A549 (cell line): Measurements from ENCODE around the gene GPRIN1. TPM values are rescaled to one million over a fixed set of nuclear protein-coding genes. Genes with fewer than 3 reads are reported as not detected.

ENCODE experiments used
- ATAC-seq, 2 experiments: fragments of 200-7000 bp in 1 of 2; fragments of >200 bp in 1 of 2; cut with Nextera tagmentation in 1 of 2; cut with Tn5 transposase in 1 of 2; 3 replicates each; pipeline versions ENCODE4 v1.8.0 to v1.9.1; 2018 to 2020; ENCODE audit warnings: mild to moderate bottlenecking in 1 of 2, moderate library complexity in 1 of 2
- CTCF ChIA-PET: fragments of 300-600 bp; sonication (Branson Sonifier 250); formaldehyde crosslinking; extraction: SDS; loops from one replicate; lab custom pipeline; 2021; ENCODE audit warnings: antibody characterized with exemption, inconsistent platforms; lab: Yijun Ruan, JAX
- POLR2A ChIA-PET: fragments of 350-600 bp; formaldehyde crosslinking; extraction: SDS; loops from one replicate; lab custom pipeline; 2021; ENCODE audit warnings: antibody characterized with exemption, inconsistent platforms; lab: Yijun Ruan, JAX
- DNase-seq, 2 experiments: peaks; one replicate each; pipeline versions ENCODE4 v3.0.0 to v3.0.0-alpha.2; 2011 to 2016; ENCODE audit warnings: low read depth in 1 of 2, low spot score in 1 of 2
- FAIRE-seq: peaks from 2 replicates; lab custom pipeline; 2011; peaks lifted over from hg19 to GRCh38; lab: Jason Lieb, UNC
- H3K27ac ChIP-seq, 2 experiments: fragments of >200 bp; sonication (Bioruptor Twin); formaldehyde crosslinking; 3 replicates each; pipeline ENCODE4 v1.5.1; 2016 to 2017
- H3K4me1 ChIP-seq: fragments of >200 bp; sonication (Bioruptor Twin); formaldehyde crosslinking; 3 replicates; pipeline ENCODE4 v1.6.1; 2016
- H3K4me2 ChIP-seq: fragments of >200 bp; sonication (Bioruptor Twin); formaldehyde crosslinking; 3 replicates; pipeline ENCODE4 v1.6.1; 2016
- H3K4me3 ChIP-seq: fragments of >200 bp; sonication (Bioruptor Twin); formaldehyde crosslinking; 3 replicates; pipeline ENCODE4 v1.5.1; 2016
- H3K9me3 ChIP-seq: fragments of >200 bp; sonication (Bioruptor Twin); formaldehyde crosslinking; 3 replicates; pipeline ENCODE4 v1.6.1; 2016
- BHLHE40 ChIP-seq: IDR thresholded peaks from 2 replicates; pipeline ENCODE4 v1.6.1; 2012; ENCODE audit warnings: low read depth, low read length, inconsistent platforms
- CBX2 ChIP-seq: fragments of 200-600 bp; sonication (generic); IDR thresholded peaks from 2 replicates; pipeline ENCODE4 v1.6.1; 2016; ENCODE audit warnings: low read depth, mild to moderate bottlenecking, borderline replicate concordance
- CEBPB ChIP-seq, 2 experiments: fragments of >200 bp in 1 of 2; sonication (Bioruptor Twin) in 1 of 2; formaldehyde crosslinking in 1 of 2; IDR thresholded peaks; 2 replicates each; pipeline ENCODE4 v1.6.1; 2012 to 2016
- CHD4 ChIP-seq: fragments of 200-600 bp; sonication (generic); IDR thresholded peaks from 2 replicates; pipeline ENCODE4 v1.6.1; 2016; ENCODE audit warnings: antibody characterized with exemption, mild to moderate bottlenecking, borderline replicate concordance
- EP300 ChIP-seq, 2 experiments: fragments of >200 bp; sonication (Bioruptor Twin); formaldehyde crosslinking; IDR thresholded peaks; 2 replicates in 1 of 2; 3 replicates in 1 of 2; pipeline ENCODE4 v1.6.1; 2016 to 2017
- ESRRA ChIP-seq: fragments of 150-350 bp; IDR thresholded peaks from 2 replicates; pipeline ENCODE4 v1.6.1; 2014; ENCODE audit warnings: mild to moderate bottlenecking, low read length, borderline replicate concordance
- HDAC2 ChIP-seq: fragments of 200-600 bp; sonication (generic); IDR thresholded peaks from 2 replicates; pipeline ENCODE4 v1.6.1; 2016
- HEYL ChIP-seq: fragments of 250-450 bp; sonication (Bioruptor Pico); IDR thresholded peaks from 2 replicates; pipeline ENCODE4 v1.8.0; 2021; ENCODE audit warnings: mild to moderate bottlenecking, moderate library complexity
- HOXB5 ChIP-seq: fragments of 250-450 bp; sonication (Bioruptor Pico); IDR thresholded peaks from 2 replicates; pipeline ENCODE4 v1.5.0; 2020; ENCODE audit warnings: mild to moderate bottlenecking, moderate library complexity
- JUN ChIP-seq, 2 experiments: fragments of >200 bp; sonication (Bioruptor Twin); formaldehyde crosslinking; IDR thresholded peaks; 2 replicates in 1 of 2; 3 replicates in 1 of 2; pipeline ENCODE4 v1.6.1; 2016 to 2017
- KDM5A ChIP-seq: fragments of 200-600 bp; sonication (generic); IDR thresholded peaks from 2 replicates; pipeline ENCODE4 v1.6.1; 2016; ENCODE audit warnings: antibody characterized with exemption, mild to moderate bottlenecking
- MAZ ChIP-seq: fragments of 150-350 bp; IDR thresholded peaks from 2 replicates; pipeline ENCODE4 v1.6.1; 2014; ENCODE audit warnings: antibody characterized with exemption, low read depth, low read length, borderline replicate concordance
- POLR2A ChIP-seq: IDR thresholded peaks from 2 replicates; pipeline ENCODE4 v1.6.1; 2012; ENCODE audit warnings: mild to moderate bottlenecking, low read length
- RARB ChIP-seq: fragments of 250-450 bp; sonication (Bioruptor Pico); IDR thresholded peaks from 2 replicates; pipeline ENCODE4 v1.8.0; 2021; ENCODE audit warnings: mild to moderate bottlenecking, moderate library complexity
- RCOR1 ChIP-seq: fragments of 150-350 bp; IDR thresholded peaks from 2 replicates; pipeline ENCODE4 v1.6.1; 2014; ENCODE audit warnings: antibody characterized with exemption, low read length, low read depth
- RFX5 ChIP-seq: fragments of 450-650 bp; IDR thresholded peaks from 2 replicates; pipeline ENCODE4 v1.7.1; 2014; ENCODE audit warnings: antibody characterized with exemption, mild to moderate bottlenecking, moderate library complexity
- SREBF2 ChIP-seq: fragments of 450-650 bp; IDR thresholded peaks from 2 replicates; pipeline ENCODE4 v1.6.1; 2014; ENCODE audit warnings: mild to moderate bottlenecking, moderate library complexity
- TFCP2L1 ChIP-seq: fragments of 250-450 bp; sonication (Bioruptor Pico); IDR thresholded peaks from 2 replicates; pipeline ENCODE4 v1.5.0; 2021; ENCODE audit warnings: mild to moderate bottlenecking
- TP53 ChIP-seq: fragments of 250-450 bp; sonication (Bioruptor Pico); IDR thresholded peaks from 2 replicates; pipeline ENCODE4 v1.5.0; 2021; ENCODE audit warnings: mild to moderate bottlenecking, moderate library complexity
- ZC3H11A ChIP-seq: fragments of 450-650 bp; IDR thresholded peaks from 2 replicates; pipeline ENCODE4 v1.6.1; 2014; ENCODE audit warnings: antibody characterized with exemption, mild to moderate bottlenecking
- ZSCAN20 ChIP-seq: fragments of 250-450 bp; sonication (Bioruptor Pico); IDR thresholded peaks from 2 replicates; pipeline ENCODE4 v1.8.0; 2022; ENCODE audit warnings: mild to moderate bottlenecking, moderate library complexity
- WGBS: methylation state at CpG from one replicate; pipeline ENCODE4 v1.1.6; 2017; ENCODE audit errors: missing lambda C conversion rate; 5-methylcytosine and 5-hydroxymethylcytosine counted together
- polyA plus RNA-seq, 4 experiments: library from polyadenylated mRNA; depleted of rRNA in 3 of 4; stranded (reverse); fragments of >200 nt; fragmentation: RNase III in 1 of 4; extraction: RNeasy Plus Mini Kit Qiagen cat#74134 plus additional on column Dnase treatment in 1 of 4; gene quantifications; 2 replicates in 3 of 4; 3 replicates in 1 of 4; pipeline ENCODE4 v1.2.3, GENCODE V29; 2011 to 2017
- TF ChIP-seq, protein P1 (sequence below): fragments of 200-600 bp; sonication (generic); IDR thresholded peaks from 2 replicates; pipeline ENCODE4 v1.6.1; 2016; ENCODE audit warnings: antibody characterized with exemption, mild to moderate bottlenecking, moderate library complexity
- TF ChIP-seq, protein P2 (sequence below): IDR thresholded peaks from 2 replicates; pipeline ENCODE4 v1.6.1; 2012
- TF ChIP-seq, protein P3 (sequence below): IDR thresholded peaks from 2 replicates; pipeline ENCODE4 v1.6.1; 2012
- TF ChIP-seq, protein P4 (sequence below): fragments of >200 bp; sonication (Bioruptor Twin); formaldehyde crosslinking; IDR thresholded peaks from 3 replicates; pipeline ENCODE4 v1.6.1; 2016

The GPRIN1 gene
- polyA plus RNA-seq, 2 of the 4 experiments (the other 2 are of a cell fraction): 3.1 to 6.7 TPM

DNA sequence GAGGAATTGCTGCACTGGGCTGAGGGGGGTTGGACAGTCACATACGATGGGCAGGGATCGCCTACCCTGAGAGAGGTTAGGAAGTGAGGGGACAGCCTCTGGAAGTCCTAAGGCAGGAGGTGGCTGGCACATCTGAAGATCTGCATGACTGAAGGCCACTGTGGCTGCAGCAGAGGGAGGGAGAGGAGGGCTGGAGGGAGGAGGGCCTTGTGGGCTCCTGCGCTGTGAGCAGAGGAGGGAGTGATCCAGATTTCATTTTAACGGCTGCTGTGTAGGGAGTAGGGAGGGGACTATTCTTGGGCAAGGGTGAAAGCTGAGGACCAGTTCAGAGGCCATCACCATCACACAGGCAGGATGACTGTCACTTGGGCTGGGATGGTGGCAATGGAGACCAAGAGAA, 27.6 kb upstream of the GPRIN1 start (continued):
- TF ChIP-seq BHLHE40 (no peak), HDAC2 (no peak), EP300 (IDR thresholded peaks at IDR 0.05) (no peak)

DNA sequence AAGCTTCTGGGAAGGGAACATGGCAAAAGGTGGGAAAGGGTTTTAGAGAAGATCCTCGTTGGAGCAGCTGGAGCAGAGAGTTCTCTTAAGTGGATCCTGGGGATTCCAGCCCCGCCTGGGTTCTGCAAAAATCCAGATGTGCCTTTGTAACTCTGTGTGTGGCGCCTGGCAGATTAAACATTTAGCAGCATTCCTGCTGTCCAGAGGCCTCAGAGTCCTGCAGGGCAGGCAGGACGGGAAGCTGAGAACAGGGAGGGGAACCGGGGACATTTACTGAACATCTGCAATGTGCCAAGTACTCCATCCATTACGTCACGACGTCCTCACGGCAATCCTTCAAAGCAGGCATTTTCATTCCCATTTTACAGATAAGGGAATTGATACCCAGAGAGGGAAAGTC, 26.5 kb upstream of the GPRIN1 start:
- WGBS: 62% methylated on average over 9 of the region's 9 CpGs

DNA sequence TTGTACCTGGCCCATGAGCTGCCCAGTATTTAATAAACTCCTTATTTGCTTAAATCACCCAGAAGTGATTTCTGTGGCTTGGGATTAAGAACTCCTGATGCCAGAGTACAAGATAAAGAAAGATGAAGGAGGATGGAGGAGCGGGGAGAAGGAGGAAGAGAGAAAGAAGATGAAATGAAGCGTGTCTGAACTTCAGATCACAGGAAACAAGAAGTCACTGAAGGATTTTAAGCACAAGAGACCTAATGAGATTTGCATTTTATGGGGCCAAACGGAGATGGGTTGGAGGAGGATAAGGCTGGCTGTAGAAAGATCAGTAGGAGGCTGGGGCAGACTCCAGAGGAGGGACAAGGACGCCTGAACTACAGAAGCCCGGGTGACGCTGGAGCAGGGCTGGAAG, 23.6 kb upstream of the GPRIN1 start:
- ChIA-PET CTCF (interaction anchor here (1.4 to 4.1 kb wide), 3 partner anchors 13 to 60 kb away, joined by 5 to 15 read pairs (median 12); no protein-coding TSS in a partner anchor), POLR2A (interaction anchor here (1.2 to 4.0 kb wide), 2 partner anchors 14 kb away, joined by 5 to 24 read pairs; partner anchors contain the start of gene TSPAN17)
- Histone ChIP-seq H3K4me3 (no peak overlapping the region), H3K4me1 (peaks cover 8% of the 10 kb centered on the region; the same call in 1 of the 3 replicates), H3K4me2 (no peak overlapping the region), H3K9me3 (no peaks in the 10 kb centered on the region), H3K27ac (no peak overlapping the region)
- FAIRE-seq: no peak
- no peak for TF ChIP-seq POLR2A
- TF ChIP-seq, protein P1, sequence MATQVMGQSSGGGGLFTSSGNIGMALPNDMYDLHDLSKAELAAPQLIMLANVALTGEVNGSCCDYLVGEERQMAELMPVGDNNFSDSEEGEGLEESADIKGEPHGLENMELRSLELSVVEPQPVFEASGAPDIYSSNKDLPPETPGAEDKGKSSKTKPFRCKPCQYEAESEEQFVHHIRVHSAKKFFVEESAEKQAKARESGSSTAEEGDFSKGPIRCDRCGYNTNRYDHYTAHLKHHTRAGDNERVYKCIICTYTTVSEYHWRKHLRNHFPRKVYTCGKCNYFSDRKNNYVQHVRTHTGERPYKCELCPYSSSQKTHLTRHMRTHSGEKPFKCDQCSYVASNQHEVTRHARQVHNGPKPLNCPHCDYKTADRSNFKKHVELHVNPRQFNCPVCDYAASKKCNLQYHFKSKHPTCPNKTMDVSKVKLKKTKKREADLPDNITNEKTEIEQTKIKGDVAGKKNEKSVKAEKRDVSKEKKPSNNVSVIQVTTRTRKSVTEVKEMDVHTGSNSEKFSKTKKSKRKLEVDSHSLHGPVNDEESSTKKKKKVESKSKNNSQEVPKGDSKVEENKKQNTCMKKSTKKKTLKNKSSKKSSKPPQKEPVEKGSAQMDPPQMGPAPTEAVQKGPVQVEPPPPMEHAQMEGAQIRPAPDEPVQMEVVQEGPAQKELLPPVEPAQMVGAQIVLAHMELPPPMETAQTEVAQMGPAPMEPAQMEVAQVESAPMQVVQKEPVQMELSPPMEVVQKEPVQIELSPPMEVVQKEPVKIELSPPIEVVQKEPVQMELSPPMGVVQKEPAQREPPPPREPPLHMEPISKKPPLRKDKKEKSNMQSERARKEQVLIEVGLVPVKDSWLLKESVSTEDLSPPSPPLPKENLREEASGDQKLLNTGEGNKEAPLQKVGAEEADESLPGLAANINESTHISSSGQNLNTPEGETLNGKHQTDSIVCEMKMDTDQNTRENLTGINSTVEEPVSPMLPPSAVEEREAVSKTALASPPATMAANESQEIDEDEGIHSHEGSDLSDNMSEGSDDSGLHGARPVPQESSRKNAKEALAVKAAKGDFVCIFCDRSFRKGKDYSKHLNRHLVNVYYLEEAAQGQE: no peak
- no peak for TF ChIP-seq RCOR1
- TF ChIP-seq BHLHE40: no peak
- no peak for TF ChIP-seq TFCP2L1
- no peak for TF ChIP-seq TP53 (CRISPR knock-in tag)
- no peak for TF ChIP-seq JUN (IDR thresholded peaks at IDR 0.05)
- TF ChIP-seq, protein P2, sequence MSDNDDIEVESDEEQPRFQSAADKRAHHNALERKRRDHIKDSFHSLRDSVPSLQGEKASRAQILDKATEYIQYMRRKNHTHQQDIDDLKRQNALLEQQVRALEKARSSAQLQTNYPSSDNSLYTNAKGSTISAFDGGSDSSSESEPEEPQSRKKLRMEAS: no peak
- TF ChIP-seq, protein P3, sequence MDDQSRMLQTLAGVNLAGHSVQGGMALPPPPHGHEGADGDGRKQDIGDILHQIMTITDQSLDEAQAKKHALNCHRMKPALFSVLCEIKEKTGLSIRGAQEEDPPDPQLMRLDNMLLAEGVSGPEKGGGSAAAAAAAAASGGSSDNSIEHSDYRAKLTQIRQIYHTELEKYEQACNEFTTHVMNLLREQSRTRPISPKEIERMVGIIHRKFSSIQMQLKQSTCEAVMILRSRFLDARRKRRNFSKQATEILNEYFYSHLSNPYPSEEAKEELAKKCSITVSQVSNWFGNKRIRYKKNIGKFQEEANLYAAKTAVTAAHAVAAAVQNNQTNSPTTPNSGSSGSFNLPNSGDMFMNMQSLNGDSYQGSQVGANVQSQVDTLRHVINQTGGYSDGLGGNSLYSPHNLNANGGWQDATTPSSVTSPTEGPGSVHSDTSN: no peak
- no peak for TF ChIP-seq HOXB5 (CRISPR knock-in tag)
- TF ChIP-seq RFX5: no peak
- TF ChIP-seq ESRRA: no peak
- no peak for TF ChIP-seq ZSCAN20 (CRISPR knock-in tag)
- TF ChIP-seq RARB: no peak
- TF ChIP-seq CBX2: no peak
- no peak for TF ChIP-seq ZC3H11A
- 3% methylated on average over 6 of the region's 6 CpGs for whole genome bisulfite sequencing
- DNase-seq: no peak
- no peak for ATAC-seq

More for the DNA sequence above, 26.5 kb upstream of the GPRIN1 start:
- Histone ChIP-seq H3K4me2 (no peak overlapping the region), H3K27ac (no peak overlapping the region), H3K4me1 (no peaks in the 10 kb centered on the region), H3K4me3 (no peak overlapping the region), H3K9me3 (no peaks in the 10 kb centered on the region)
- ChIA-PET POLR2A (interaction anchor here (1.4 kb wide), 1 partner anchor 10 kb away, joined by 8 read pairs; the partner anchor contains the start of gene TSPAN17), CTCF (interaction anchor here (1.0 kb wide), 1 partner anchor 221 kb away, joined by 3 read pairs; no protein-coding TSS in a partner anchor)
- ATAC-seq (no peak; a peak in 1 of 6 replicates), FAIRE-seq (no peak), DNase-seq (no peak)
- TF ChIP-seq CHD4: no peak
- no peak for TF ChIP-seq HEYL (CRISPR knock-in tag)
- no peak for TF ChIP-seq CEBPB (IDR thresholded peaks at IDR 0.05)
- no peak for TF ChIP-seq HDAC2
- TF ChIP-seq, protein P1: no peak
- TF ChIP-seq KDM5A: no peak
- no peak for TF ChIP-seq MAZ
- TF ChIP-seq JUN (IDR thresholded peaks at IDR 0.05): no peak
- TF ChIP-seq SREBF2: no peak
- TF ChIP-seq, protein P4, sequence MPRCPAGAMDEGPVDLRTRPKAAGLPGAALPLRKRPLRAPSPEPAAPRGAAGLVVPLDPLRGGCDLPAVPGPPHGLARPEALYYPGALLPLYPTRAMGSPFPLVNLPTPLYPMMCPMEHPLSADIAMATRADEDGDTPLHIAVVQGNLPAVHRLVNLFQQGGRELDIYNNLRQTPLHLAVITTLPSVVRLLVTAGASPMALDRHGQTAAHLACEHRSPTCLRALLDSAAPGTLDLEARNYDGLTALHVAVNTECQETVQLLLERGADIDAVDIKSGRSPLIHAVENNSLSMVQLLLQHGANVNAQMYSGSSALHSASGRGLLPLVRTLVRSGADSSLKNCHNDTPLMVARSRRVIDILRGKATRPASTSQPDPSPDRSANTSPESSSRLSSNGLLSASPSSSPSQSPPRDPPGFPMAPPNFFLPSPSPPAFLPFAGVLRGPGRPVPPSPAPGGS: no peak
